Liver (tissue), 9 donors: ENCODE results near the gene ADH1C. TPM values are rescaled to one million over a fixed set of nuclear protein-coding genes. Genes with fewer than 3 reads are reported as not detected.
"Not testable (repeated sequence)": the region's sequence is repeated elsewhere in the genome, so short reads cannot be mapped to it uniquely, and the experiment has no call there.

Experiments used
- DNase-seq: peaks from one replicate; pipeline ENCODE4 v3.0.0-alpha.2; 2017; ENCODE audit warnings: low spot score
- H3K27ac ChIP-seq, 2 donors: one replicate each; pipeline ENCODE4 v1.7.0; 2013; ENCODE audit warnings: inconsistent platforms in 2 of 2, low read length in 2 of 2, control low read depth in 1 of 2, low read depth in 1 of 2, mild to moderate bottlenecking in 1 of 2
- H3K27me3 ChIP-seq, 4 donors: one replicate each; pipeline versions ENCODE4 v1.6.1 to v1.7.0; 2013; ENCODE audit warnings: low read length in 3 of 4, inconsistent platforms in 1 of 4, mild to moderate bottlenecking in 1 of 4, moderate library complexity in 1 of 4; ENCODE audit not compliant: control insufficient read depth in 4 of 4, insufficient read depth in 4 of 4
- H3K36me3 ChIP-seq, 4 donors: one replicate each; pipeline versions ENCODE4 v1.6.1 to v1.7.0; 2013; ENCODE audit warnings: low read length in 3 of 4, mild to moderate bottlenecking in 3 of 4, low read depth in 1 of 4, moderate library complexity in 1 of 4; ENCODE audit not compliant: control insufficient read depth in 4 of 4, insufficient read depth in 3 of 4
- H3K4me1 ChIP-seq, 4 donors: one replicate each; pipeline versions ENCODE4 v1.6.1 to v1.7.0; 2013; ENCODE audit warnings: low read length in 3 of 4, mild to moderate bottlenecking in 3 of 4, moderate library complexity in 1 of 4; ENCODE audit not compliant: control insufficient read depth in 4 of 4, insufficient read depth in 4 of 4
- H3K4me3 ChIP-seq, 3 donors: one replicate each; pipeline versions ENCODE4 v1.6.1 to v1.7.0; 2013; ENCODE audit warnings: low read length in 3 of 3, control low read depth in 1 of 3, low read depth in 1 of 3, mild to moderate bottlenecking in 1 of 3
- H3K9ac ChIP-seq, 2 donors: one replicate each; pipeline ENCODE4 v1.7.0; 2013; ENCODE audit warnings: low read length in 2 of 2, mild to moderate bottlenecking in 2 of 2, moderate library complexity in 2 of 2, control low read depth in 1 of 2, low read depth in 1 of 2
- H3K9me3 ChIP-seq, 4 donors: one replicate each; pipeline versions ENCODE4 v1.6.1 to v1.7.0; 2013; ENCODE audit warnings: low read length in 3 of 4; ENCODE audit not compliant: control insufficient read depth in 4 of 4
- EGR1 ChIP-seq, 2 donors: IDR thresholded peaks; 2 replicates each; pipeline ENCODE4 v1.6.1; 2016 to 2018; ENCODE audit warnings: antibody characterized with exemption in 2 of 2, low read depth in 2 of 2
- FOXA1 ChIP-seq: IDR thresholded peaks from 2 replicates; pipeline ENCODE4 v1.6.1; 2016; ENCODE audit warnings: antibody characterized with exemption
- FOXA2 ChIP-seq: IDR thresholded peaks from 2 replicates; pipeline ENCODE4 v1.6.1; 2016; ENCODE audit warnings: antibody characterized with exemption
- GABPA ChIP-seq, 2 donors: IDR thresholded peaks in 1 of 2; conservative IDR thresholded peaks in 1 of 2; 2 replicates each; pipeline ENCODE4 v1.6.1; 2016; ENCODE audit warnings: antibody characterized with exemption in 2 of 2, mild to moderate bottlenecking in 1 of 2, moderate library complexity in 1 of 2
- HNF4G ChIP-seq: IDR thresholded peaks from 2 replicates; pipeline ENCODE4 v1.6.1; 2016; ENCODE audit warnings: antibody characterized with exemption
- JUND ChIP-seq, 2 donors: IDR thresholded peaks; 2 replicates each; pipeline ENCODE4 v1.6.1; 2016; ENCODE audit warnings: antibody characterized with exemption in 2 of 2
- NR2F2 ChIP-seq: IDR thresholded peaks from 2 replicates; pipeline ENCODE4 v1.6.1; 2016; ENCODE audit warnings: antibody characterized with exemption
- RAD21 ChIP-seq, 2 donors: IDR thresholded peaks; 2 replicates each; pipeline ENCODE4 v1.6.1; 2016; ENCODE audit warnings: antibody characterized with exemption in 2 of 2, mild to moderate bottlenecking in 2 of 2
- RXRA ChIP-seq, 2 donors: IDR thresholded peaks; 2 replicates each; pipeline ENCODE4 v1.6.1; 2017 to 2018; ENCODE audit warnings: antibody characterized with exemption in 2 of 2, mild to moderate bottlenecking in 1 of 2
- SP1 ChIP-seq: IDR thresholded peaks from 2 replicates; pipeline ENCODE4 v1.6.1; 2018; ENCODE audit warnings: antibody characterized with exemption, mild to moderate bottlenecking
- TAF1 ChIP-seq: conservative IDR thresholded peaks from 2 replicates; pipeline ENCODE4 v1.6.1; 2016; ENCODE audit warnings: antibody characterized with exemption, mild to moderate bottlenecking
- WGBS: extraction: QIAGEN DNeasy Blood & Tissue Kit; methylation state at CpG from one replicate; pipeline ENCODE4 v1.1.7; 2013; 5-methylcytosine and 5-hydroxymethylcytosine counted together
- polyA plus RNA-seq, 2 donors: library from polyadenylated mRNA; stranded (reverse) in 1 of 2; unstranded in 1 of 2; fragments of 200-250 nt in 1 of 2; fragments of >200 nt in 1 of 2; fragmentation: Nextera tagmentation in 1 of 2; extraction: Ambion mirVana in 1 of 2; gene quantifications; one replicate each; pipeline versions ENCODE4 v1.2.1 to v1.2.3, GENCODE V29; 2013 to 2015
- total RNA-seq, 2 donors: library from RNA; depleted of rRNA; stranded (reverse); fragments of >200 nt; gene quantifications; one replicate each; pipeline ENCODE4 v1.2.3, GENCODE V29; 2014
- TF ChIP-seq, protein P1 (sequence below): fragments of 150-350 bp; IDR thresholded peaks from 2 replicates; pipeline ENCODE4 v1.5.1; 2017; ENCODE audit warnings: improper control_type of control experiment, low read depth, low read length; ENCODE audit not compliant: missing input control
- TF ChIP-seq, protein P2 (sequence below): IDR thresholded peaks from 2 replicates; pipeline ENCODE4 v1.6.1; 2016; ENCODE audit warnings: antibody characterized with exemption
- TF ChIP-seq, protein P3 (sequence below): IDR thresholded peaks from 2 replicates; pipeline ENCODE4 v1.6.1; 2016; ENCODE audit warnings: antibody characterized with exemption
- TF ChIP-seq, protein P4 (sequence below): IDR thresholded peaks from 2 replicates; pipeline ENCODE4 v1.6.1; 2016; ENCODE audit warnings: antibody characterized with exemption
- donor health status: healthy.
- donor health status: healthy.
- donor health status: healthy.
- donor health status: healthy.
- donor health status: healthy.

Gene ADH1C
- total and polyA plus RNA-seq, 4 donors = 0.84 to 374 (median 81.3) TPM

DNA sequence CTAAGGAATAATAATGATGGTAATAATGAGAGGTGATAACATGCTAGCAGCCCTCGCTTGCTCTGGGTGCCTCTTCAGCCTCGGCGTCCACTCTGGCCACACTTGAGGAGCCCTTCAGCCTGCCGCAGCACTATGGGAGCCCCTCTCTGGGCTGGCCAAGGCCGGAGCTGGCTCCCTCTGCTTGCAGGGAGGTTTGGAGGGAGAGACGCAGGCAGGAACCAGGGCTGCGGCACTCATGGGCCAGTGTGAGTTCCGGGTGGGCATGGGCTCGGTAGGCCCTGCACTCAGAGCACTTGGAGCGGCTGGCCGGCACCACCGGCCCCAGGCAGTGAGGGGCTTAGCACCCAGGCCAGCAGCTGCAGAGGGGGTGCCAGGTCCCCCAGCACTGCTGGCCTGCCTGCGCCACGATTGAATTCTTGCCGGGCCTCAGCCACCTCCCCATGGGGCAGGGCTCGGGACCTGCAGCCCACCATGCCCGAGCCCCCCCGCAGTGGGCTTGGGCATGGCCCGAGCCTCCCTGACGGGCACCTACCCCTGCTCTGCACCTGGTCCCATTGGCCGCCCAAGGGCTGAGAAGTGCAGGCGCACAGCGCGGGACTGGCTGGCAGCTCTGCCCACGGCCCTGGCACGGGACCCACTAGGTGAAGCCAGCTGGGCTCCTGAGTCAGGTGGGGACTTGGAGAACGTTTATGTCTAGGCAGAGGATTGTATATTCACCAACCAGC is 7.1 kb upstream of the ADH1C start:
- 91% methylated on average over 27 of the region's 27 CpGs for WGBS
- H3K27ac ChIP-seq = no peak overlapping the region
- H3K9me3 ChIP-seq = no peaks in the 10 kb centered on the region
- H3K4me3 ChIP-seq = no peak overlapping the region
- no peaks in the 10 kb centered on the region for H3K36me3 ChIP-seq
- no peaks in the 10 kb centered on the region for H3K4me1 ChIP-seq
- no peak overlapping the region for H3K9ac ChIP-seq
- no peaks in the 10 kb centered on the region for H3K27me3 ChIP-seq
- no peak for DNase-seq
- no peak for TF ChIP-seq TAF1
- no peak for TF ChIP-seq HNF4G

DNA sequence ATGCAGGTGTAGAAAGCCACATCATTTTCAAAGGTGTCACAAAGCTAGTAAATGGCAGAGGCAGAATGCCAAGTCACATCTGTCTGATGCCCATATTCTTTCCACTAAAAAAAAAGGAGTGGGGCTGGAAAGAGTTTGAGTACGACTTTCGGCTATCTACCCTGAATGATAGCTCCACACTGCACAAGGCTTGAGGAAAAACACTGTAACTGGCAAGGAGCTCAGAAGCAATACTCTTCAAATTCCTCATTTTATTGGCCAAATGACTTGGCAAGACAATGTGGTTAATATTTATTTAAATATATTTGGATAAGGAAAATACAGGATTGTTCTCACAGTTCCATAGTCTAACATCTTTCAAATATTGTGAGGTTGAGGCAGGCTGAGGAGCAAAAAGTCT is 5.4 kb upstream of the ADH1C start:
- Histone ChIP-seq H3K4me3 (no peak overlapping the region), H3K36me3 (no peaks in the 10 kb centered on the region), H3K4me1 (peaks cover 0 to 8% (median 3%) of the 10 kb centered on the region in 4 donors), H3K9ac (no peak overlapping the region), H3K9me3 (no peaks in the 10 kb centered on the region), H3K27ac (no peak overlapping the region), H3K27me3 (no peaks in the 10 kb centered on the region)
- no peak for DNase-seq
- WGBS = 74% methylated on average over 2 of the region's 2 CpGs
- TF ChIP-seq EGR1 (IDR thresholded peaks at IDR 0.05; ENCODE audit: low read depth in 2 of 2) (no peak), GABPA (IDR thresholded peaks at IDR 0.05 in 1 of 2, conservative IDR thresholded peaks at IDR 0.05 in 1 of 2) (no peak), FOXA2 (no peak), FOXA1 (no peak), JUND (IDR thresholded peaks at IDR 0.05) (no peak), RAD21 (IDR thresholded peaks at IDR 0.05) (no peak), RXRA (IDR thresholded peaks at IDR 0.05) (no peak), SP1 (no peak)
- TF ChIP-seq, protein P1, sequence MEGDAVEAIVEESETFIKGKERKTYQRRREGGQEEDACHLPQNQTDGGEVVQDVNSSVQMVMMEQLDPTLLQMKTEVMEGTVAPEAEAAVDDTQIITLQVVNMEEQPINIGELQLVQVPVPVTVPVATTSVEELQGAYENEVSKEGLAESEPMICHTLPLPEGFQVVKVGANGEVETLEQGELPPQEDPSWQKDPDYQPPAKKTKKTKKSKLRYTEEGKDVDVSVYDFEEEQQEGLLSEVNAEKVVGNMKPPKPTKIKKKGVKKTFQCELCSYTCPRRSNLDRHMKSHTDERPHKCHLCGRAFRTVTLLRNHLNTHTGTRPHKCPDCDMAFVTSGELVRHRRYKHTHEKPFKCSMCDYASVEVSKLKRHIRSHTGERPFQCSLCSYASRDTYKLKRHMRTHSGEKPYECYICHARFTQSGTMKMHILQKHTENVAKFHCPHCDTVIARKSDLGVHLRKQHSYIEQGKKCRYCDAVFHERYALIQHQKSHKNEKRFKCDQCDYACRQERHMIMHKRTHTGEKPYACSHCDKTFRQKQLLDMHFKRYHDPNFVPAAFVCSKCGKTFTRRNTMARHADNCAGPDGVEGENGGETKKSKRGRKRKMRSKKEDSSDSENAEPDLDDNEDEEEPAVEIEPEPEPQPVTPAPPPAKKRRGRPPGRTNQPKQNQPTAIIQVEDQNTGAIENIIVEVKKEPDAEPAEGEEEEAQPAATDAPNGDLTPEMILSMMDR = no peak
- TF ChIP-seq, protein P2, sequence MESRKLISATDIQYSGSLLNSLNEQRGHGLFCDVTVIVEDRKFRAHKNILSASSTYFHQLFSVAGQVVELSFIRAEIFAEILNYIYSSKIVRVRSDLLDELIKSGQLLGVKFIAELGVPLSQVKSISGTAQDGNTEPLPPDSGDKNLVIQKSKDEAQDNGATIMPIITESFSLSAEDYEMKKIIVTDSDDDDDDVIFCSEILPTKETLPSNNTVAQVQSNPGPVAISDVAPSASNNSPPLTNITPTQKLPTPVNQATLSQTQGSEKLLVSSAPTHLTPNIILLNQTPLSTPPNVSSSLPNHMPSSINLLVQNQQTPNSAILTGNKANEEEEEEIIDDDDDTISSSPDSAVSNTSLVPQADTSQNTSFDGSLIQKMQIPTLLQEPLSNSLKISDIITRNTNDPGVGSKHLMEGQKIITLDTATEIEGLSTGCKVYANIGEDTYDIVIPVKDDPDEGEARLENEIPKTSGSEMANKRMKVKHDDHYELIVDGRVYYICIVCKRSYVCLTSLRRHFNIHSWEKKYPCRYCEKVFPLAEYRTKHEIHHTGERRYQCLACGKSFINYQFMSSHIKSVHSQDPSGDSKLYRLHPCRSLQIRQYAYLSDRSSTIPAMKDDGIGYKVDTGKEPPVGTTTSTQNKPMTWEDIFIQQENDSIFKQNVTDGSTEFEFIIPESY = no peak
- TF ChIP-seq, protein P3, sequence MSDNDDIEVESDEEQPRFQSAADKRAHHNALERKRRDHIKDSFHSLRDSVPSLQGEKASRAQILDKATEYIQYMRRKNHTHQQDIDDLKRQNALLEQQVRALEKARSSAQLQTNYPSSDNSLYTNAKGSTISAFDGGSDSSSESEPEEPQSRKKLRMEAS = no peak

DNA sequence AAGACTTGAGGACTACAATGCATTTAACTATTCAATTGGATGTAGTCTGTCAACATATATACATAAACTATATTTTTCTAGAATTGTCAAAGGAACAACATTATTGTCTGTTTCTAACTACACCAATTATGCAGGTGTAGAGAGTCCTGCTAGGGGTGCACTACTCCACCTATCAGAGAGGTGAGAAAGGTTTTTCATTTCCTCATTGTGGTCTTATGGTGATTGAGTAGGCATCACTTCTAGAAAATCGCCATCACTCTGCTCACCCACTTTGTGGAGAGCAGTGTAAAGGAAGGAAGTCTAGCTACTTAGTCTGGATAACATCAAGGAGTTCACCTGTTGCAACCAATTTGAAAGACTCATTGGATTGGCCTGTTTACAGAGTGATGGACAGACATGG is 4.4 kb upstream of the ADH1C start:
- Histone ChIP-seq H3K4me3 (no peak overlapping the region), H3K4me1 (peaks cover 0 to 13% (median 5%) of the 10 kb centered on the region in 4 donors), H3K27ac (no peak overlapping the region), H3K9ac (no peak overlapping the region), H3K9me3 (no peaks in the 10 kb centered on the region), H3K27me3 (no peaks in the 10 kb centered on the region), H3K36me3 (no peaks in the 10 kb centered on the region)
- no peak for TF ChIP-seq TAF1
- TF ChIP-seq FOXA1 = no peak
- TF ChIP-seq, protein P4, sequence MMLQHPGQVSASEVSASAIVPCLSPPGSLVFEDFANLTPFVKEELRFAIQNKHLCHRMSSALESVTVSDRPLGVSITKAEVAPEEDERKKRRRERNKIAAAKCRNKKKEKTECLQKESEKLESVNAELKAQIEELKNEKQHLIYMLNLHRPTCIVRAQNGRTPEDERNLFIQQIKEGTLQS = no peak
- TF ChIP-seq RAD21 (IDR thresholded peaks at IDR 0.05) = no peak
- TF ChIP-seq SP1 = no peak
- TF ChIP-seq, protein P3 = no peak
- TF ChIP-seq, protein P2 = no peak
- no peak for TF ChIP-seq NR2F2
- TF ChIP-seq EGR1 (IDR thresholded peaks at IDR 0.05; ENCODE audit: low read depth in 2 of 2) = no peak
- no peak for TF ChIP-seq FOXA2
- WGBS = 87% methylated on average over 1 of the region's 1 CpG
- no peak for DNase-seq

DNA sequence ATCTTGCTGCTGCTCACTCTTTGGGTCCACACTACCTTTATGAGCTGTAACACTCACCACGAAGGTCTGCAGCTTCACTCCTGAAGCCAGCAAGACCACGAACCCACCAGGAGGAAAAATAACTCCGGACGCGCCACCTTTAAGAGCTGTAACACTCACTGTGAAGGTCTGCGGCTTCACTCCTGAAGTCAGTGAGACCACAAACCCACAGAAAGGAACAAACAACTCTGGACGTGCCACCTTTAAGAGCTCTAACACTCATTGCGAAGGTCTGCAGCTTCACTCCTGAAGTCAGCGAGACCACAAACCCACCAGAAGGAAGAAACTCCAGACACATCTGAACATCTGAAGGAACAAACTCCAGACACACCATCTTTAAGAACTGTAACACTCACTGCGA is 3.6 kb upstream of the ADH1C start:
- peaks cover 0 to 13% (median 5%) of the 10 kb centered on the region in 4 donors for H3K4me1 ChIP-seq
- not testable (repeated sequence) for H3K4me3 ChIP-seq, H3K36me3 ChIP-seq, H3K27me3 ChIP-seq, H3K9me3 ChIP-seq, H3K27ac ChIP-seq, DNase-seq, H3K9ac ChIP-seq
- WGBS = 80% methylated on average over 10 of the region's 10 CpGs
